Stimulated activated effector memory CD8-positive, alpha-beta T cell treated with anti-CD3 and anti-CD28 coated beads, Interleukin-12 subunit alpha, Interleukin-12 subunit beta, amount 100 ng/mL, for 72 hours (primary cell): Measurements from ENCODE around the gene PCED1B.
"Not testable (repeated sequence)": the region's sequence is repeated elsewhere in the genome, so short reads cannot be mapped to it uniquely, and the experiment has no call there.

ENCODE experiments used
- ATAC-seq: fragments of 150-1000 bp; cut with Tn5 transposase; 2 replicates; pipeline ENCODE4 v1.10.0; 2021
- DNase-seq, 2 donors: peaks; one replicate each; pipeline ENCODE4 v3.0.0; 2021 to 2022; ENCODE audit warnings: low spot score in 2 of 2
- H3K27ac Mint-ChIP-seq: one replicate; pipeline ENCODE4 v1.8.0; 2022; ENCODE audit warnings: mild to moderate bottlenecking, mixed read lengths
- H3K36me3 Mint-ChIP-seq: one replicate; pipeline ENCODE4 v1.8.0; 2022; ENCODE audit warnings: mild to moderate bottlenecking, mixed read lengths
- H3K4me1 Mint-ChIP-seq: one replicate; pipeline ENCODE4 v1.8.0; 2022; ENCODE audit warnings: mixed read lengths
- H3K4me3 Mint-ChIP-seq: one replicate; pipeline ENCODE4 v1.8.0; 2022; ENCODE audit warnings: mild to moderate bottlenecking, mixed read lengths
- H3K9me3 Mint-ChIP-seq: one replicate; pipeline ENCODE4 v1.8.0; 2022; ENCODE audit warnings: mixed read lengths

The PCED1B gene

GRCh38 chr12:47112679-47113078 is 33.3 kb downstream of the PCED1B start:
- H3K27ac Mint-ChIP-seq = no peak overlapping the region
- DNase-seq = no peak
- no peak for ATAC-seq
- H3K4me3 Mint-ChIP-seq = no peak overlapping the region
- H3K9me3 Mint-ChIP-seq = no peaks in the 10 kb centered on the region
- H3K36me3 Mint-ChIP-seq = no peaks in the 10 kb centered on the region
- peaks cover 17% of the 10 kb centered on the region for H3K4me1 Mint-ChIP-seq

- no peak overlapping the region for H3K27ac Mint-ChIP-seq
- no peaks in the 10 kb centered on the region for H3K9me3 Mint-ChIP-seq
- no peaks in the 10 kb centered on the region for H3K36me3 Mint-ChIP-seq
- no peak for ATAC-seq
- H3K4me3 Mint-ChIP-seq = no peak overlapping the region
- DNase-seq = no peak
- H3K4me1 Mint-ChIP-seq = peaks cover 17% of the 10 kb centered on the region
These were observed 35.1 kb downstream of the PCED1B start for GRCh38 chr12:47114481-47114892.

- ATAC-seq, H3K9me3 Mint-ChIP-seq, H3K4me3 Mint-ChIP-seq, H3K36me3 Mint-ChIP-seq, DNase-seq, H3K27ac Mint-ChIP-seq: not testable (repeated sequence)
- H3K4me1 Mint-ChIP-seq = peaks cover 14% of the 10 kb centered on the region
These were observed 37.9 kb downstream of the PCED1B start for GRCh38 chr12:47117305-47117704.

- DNase-seq (no peak), ATAC-seq (peak; percentile 91)
- Mint-ChIP-seq H3K9me3 (no peaks in the 10 kb centered on the region), H3K36me3 (no peaks in the 10 kb centered on the region), H3K27ac (peak overlapping the region; percentile 86), H3K4me3 (peak overlapping the region; percentile 14), H3K4me1 (peaks cover 19% of the 10 kb centered on the region)
These were observed 41.3 kb downstream of the PCED1B start for GRCh38 chr12:47120736-47121135.

GRCh38 chr12:47121146-47121545 is 41.7 kb downstream of the PCED1B start:
- DNase-seq = no peak
- ATAC-seq = peak; percentile 98
- Mint-ChIP-seq H3K27ac (peak overlapping the region; percentile 86), H3K36me3 (no peaks in the 10 kb centered on the region), H3K4me1 (peaks cover 19% of the 10 kb centered on the region), H3K9me3 (no peaks in the 10 kb centered on the region), H3K4me3 (peak overlapping the region; percentile 14)

GRCh38 chr12:47122602-47123001 is 43.2 kb downstream of the PCED1B start:
- H3K36me3 Mint-ChIP-seq = no peaks in the 10 kb centered on the region
- no peak for DNase-seq
- no peak for ATAC-seq
- H3K27ac Mint-ChIP-seq = no peak overlapping the region
- H3K4me3 Mint-ChIP-seq = no peak overlapping the region
- H3K4me1 Mint-ChIP-seq = peaks cover 19% of the 10 kb centered on the region
- no peaks in the 10 kb centered on the region for H3K9me3 Mint-ChIP-seq

GRCh38 chr12:47123730-47124129 is 44.3 kb downstream of the PCED1B start:
- DNase-seq = no peak
- Mint-ChIP-seq H3K36me3 (no peaks in the 10 kb centered on the region), H3K27ac (no peak overlapping the region), H3K9me3 (no peaks in the 10 kb centered on the region), H3K4me3 (no peak overlapping the region), H3K4me1 (peaks cover 19% of the 10 kb centered on the region)
- ATAC-seq = no peak

GRCh38 chr12:47124451-47124850 is 45.0 kb downstream of the PCED1B start:
- H3K27ac Mint-ChIP-seq = no peak overlapping the region
- peaks cover 19% of the 10 kb centered on the region for H3K4me1 Mint-ChIP-seq
- no peak overlapping the region for H3K4me3 Mint-ChIP-seq
- no peaks in the 10 kb centered on the region for H3K36me3 Mint-ChIP-seq
- DNase-seq = no peak
- no peaks in the 10 kb centered on the region for H3K9me3 Mint-ChIP-seq
- no peak for ATAC-seq

GRCh38 chr12:47126246-47126645 is 46.8 kb downstream of the PCED1B start:
- DNase-seq = no peak
- no peaks in the 10 kb centered on the region for H3K36me3 Mint-ChIP-seq
- no peak overlapping the region for H3K27ac Mint-ChIP-seq
- no peak overlapping the region for H3K4me3 Mint-ChIP-seq
- ATAC-seq = no peak
- peaks cover 11% of the 10 kb centered on the region for H3K4me1 Mint-ChIP-seq
- H3K9me3 Mint-ChIP-seq = no peaks in the 10 kb centered on the region

- Mint-ChIP-seq H3K4me3 (no peak overlapping the region), H3K4me1 (no peaks in the 10 kb centered on the region), H3K9me3 (no peaks in the 10 kb centered on the region), H3K36me3 (peaks cover 11% of the 10 kb centered on the region), H3K27ac (no peak overlapping the region)
- ATAC-seq (no peak), DNase-seq (no peak)
These were observed 51.6 kb downstream of the PCED1B start for GRCh38 chr12:47131011-47131410.

GRCh38 chr12:47134005-47134404 is 54.6 kb downstream of the PCED1B start:
- H3K27ac Mint-ChIP-seq = peak overlapping the region; percentile 58
- ATAC-seq = no peak

GRCh38 chr12:47135578-47135977 is 56.2 kb downstream of the PCED1B start:
- ATAC-seq = no peak
- Mint-ChIP-seq H3K27ac (peak overlapping the region; percentile 36), H3K4me3 (no peak overlapping the region), H3K4me1 (peaks cover 10% of the 10 kb centered on the region), H3K36me3 (peaks cover 12% of the 10 kb centered on the region), H3K9me3 (no peaks in the 10 kb centered on the region)
- DNase-seq = no peak

More at GRCh38 chr12:47134005-47134404, 54.6 kb downstream of the PCED1B start:
- peaks cover 2% of the 10 kb centered on the region for H3K4me1 Mint-ChIP-seq
- no peak overlapping the region for H3K4me3 Mint-ChIP-seq
- no peak for DNase-seq
- H3K36me3 Mint-ChIP-seq = peaks cover 12% of the 10 kb centered on the region
- H3K9me3 Mint-ChIP-seq = no peaks in the 10 kb centered on the region

GRCh38 chr12:47139000-47139681 is 59.7 kb downstream of the PCED1B start:
- H3K4me3 Mint-ChIP-seq = no peak overlapping the region
- no peak for ATAC-seq
- peaks cover 12% of the 10 kb centered on the region for H3K36me3 Mint-ChIP-seq

GRCh38 chr12:47141459-47141858 is 62.0 kb downstream of the PCED1B start:
- H3K4me3 Mint-ChIP-seq = no peak overlapping the region
- no peak overlapping the region for H3K27ac Mint-ChIP-seq
- no peaks in the 10 kb centered on the region for H3K36me3 Mint-ChIP-seq
- DNase-seq (no peak), ATAC-seq (no peak)
- H3K9me3 Mint-ChIP-seq = peaks cover 2% of the 10 kb centered on the region
- peaks cover 33% of the 10 kb centered on the region for H3K4me1 Mint-ChIP-seq

More at GRCh38 chr12:47139000-47139681, 59.7 kb downstream of the PCED1B start:
- H3K9me3 Mint-ChIP-seq = peaks cover 2% of the 10 kb centered on the region
- DNase-seq = no peak
- H3K27ac Mint-ChIP-seq = no peak overlapping the region
- peaks cover 15% of the 10 kb centered on the region for H3K4me1 Mint-ChIP-seq

- DNase-seq (no peak), ATAC-seq (peak; percentile 56)
- Mint-ChIP-seq H3K36me3 (no peaks in the 10 kb centered on the region), H3K4me3 (no peak overlapping the region), H3K9me3 (peaks cover 7% of the 10 kb centered on the region), H3K4me1 (peaks cover 29% of the 10 kb centered on the region), H3K27ac (peak overlapping the region; percentile 30)
These were observed 65.3 kb downstream of the PCED1B start for GRCh38 chr12:47144769-47145168.

GRCh38 chr12:47145188-47145587 is 65.8 kb downstream of the PCED1B start:
- DNase-seq (no peak), ATAC-seq (no peak)
- H3K36me3 Mint-ChIP-seq = no peaks in the 10 kb centered on the region
- peaks cover 7% of the 10 kb centered on the region for H3K9me3 Mint-ChIP-seq
- H3K4me1 Mint-ChIP-seq = peaks cover 28% of the 10 kb centered on the region
- no peak overlapping the region for H3K4me3 Mint-ChIP-seq
- peak overlapping the region; percentile 30 for H3K27ac Mint-ChIP-seq
